T follicular helper cell (primary cell): ENCODE measurements around the gene OBSL1.

ENCODE experiments used
- DNase-seq: peaks from one replicate; pipeline ENCODE4 v3.0.0-alpha.2; 2020; ENCODE audit warnings: low read depth
- total RNA-seq, 2 experiments: gene quantifications; one replicate each; lab custom pipeline; 2026; lab: John Stamatoyannopoulos, UW

The OBSL1 gene
- total RNA-seq, result 0.24 to 0.26 reads per million in 2 experiments

DNA sequence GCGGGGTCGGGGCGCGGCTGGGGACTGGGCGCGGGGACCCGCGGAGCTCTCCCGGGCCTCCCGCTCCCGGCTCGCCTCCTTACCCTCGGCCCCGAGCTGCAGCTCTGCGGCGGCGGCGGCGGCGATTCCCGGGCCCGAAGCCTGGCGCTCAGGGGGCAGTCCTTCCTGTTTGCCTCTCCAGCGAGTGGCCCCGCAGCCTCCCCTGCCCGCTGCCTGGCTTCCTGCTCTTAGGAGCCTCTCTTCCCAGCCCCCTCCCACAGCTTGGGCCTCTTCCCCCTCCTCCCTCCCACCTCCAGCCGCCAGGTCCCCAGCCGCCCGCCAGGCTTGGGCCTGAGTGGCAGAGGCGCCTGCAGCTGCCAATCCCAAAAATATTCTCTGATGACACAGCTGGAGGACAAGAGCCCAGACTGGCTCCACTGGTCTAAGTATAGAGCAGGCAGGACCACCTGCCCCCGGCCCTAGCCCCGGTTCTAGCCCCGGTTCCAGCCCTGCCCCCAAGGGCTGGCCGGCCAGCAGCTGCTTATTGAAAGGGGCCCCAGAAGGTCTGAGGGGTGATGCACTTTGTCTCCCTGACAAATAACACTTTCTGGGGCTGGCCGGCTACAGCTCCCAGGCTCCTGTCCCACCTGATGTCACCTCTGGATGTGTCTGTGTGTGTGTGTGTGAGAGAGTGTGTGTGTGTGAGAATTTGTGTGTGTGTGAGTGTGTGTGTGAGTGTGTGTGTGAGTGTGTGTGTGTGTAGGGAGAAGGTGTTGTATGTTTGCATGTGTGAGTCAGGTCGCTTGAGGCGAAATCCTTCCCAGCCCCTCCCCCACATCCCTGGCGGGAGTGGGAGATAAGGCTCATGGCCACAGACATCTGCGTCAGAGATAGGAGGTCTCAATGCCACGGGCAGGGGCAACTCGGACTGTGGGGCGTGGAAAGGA is at the start of gene OBSL1:
TSS of gene OBSL1 (minus strand) at position 229 of the 926 bp plus-strand sequence. CDS start 307 bp downstream, outside the sequence.
- DNase-seq, result no peak

DNA sequence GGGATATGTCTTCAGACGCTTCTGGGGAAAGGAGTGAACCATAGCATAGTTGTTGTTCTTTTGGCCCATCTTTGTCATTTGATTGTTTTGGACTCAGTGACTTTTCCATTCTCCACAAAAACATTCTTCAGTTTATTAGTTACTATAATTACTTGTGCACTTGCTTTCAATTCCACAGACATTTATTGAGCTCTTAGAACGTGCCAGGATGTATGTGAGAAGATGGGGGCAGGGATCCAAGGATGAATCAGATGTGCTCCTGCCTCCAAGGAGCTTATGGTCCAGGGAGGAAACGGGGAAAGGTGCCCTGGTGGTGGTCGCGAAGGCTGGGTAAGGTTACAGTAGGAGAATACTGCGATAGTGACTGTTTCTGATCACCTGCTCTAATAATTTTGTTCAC is 49.2 kb upstream of the OBSL1 start:
- DNase-seq, result no peak

DNA sequence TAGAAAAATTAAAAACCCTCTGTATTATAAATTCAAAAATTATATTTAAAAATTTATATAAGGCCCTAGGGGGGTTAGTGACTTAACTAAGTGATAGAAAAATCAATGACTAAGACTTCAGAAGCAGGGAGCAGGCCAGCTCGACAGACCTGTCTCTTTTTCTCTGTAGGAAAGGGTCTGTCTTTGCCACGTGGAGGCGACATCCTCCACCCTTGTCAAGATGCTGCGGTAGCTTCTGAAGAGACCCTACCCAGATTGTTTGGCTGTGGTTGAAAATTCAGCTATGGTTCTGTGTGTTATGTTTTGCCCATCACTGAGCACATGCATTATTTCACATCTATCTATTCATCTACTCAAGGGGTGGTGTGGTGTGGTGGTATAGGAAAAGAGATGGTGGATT is 47.9 kb upstream of the OBSL1 start:
- no peak for DNase-seq

DNA sequence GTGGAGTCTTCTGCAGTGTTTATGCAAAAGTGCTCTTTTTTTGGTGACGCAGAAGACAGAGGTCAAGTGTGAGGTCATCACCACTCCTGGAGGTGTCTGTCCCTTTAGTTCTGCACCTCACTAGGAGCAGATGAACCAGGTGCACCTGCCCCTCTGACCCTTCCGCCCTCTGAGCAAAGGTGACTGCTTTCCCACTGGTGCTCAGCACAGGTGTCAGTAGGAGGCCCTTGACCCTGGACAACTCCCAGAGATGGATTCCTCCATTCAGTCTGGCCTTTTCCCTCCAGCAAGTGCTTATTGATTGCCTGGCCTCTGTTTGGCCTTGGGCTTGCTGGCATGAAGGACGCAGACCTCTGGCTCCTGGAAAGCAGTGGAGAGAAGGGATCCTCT is 47.4 kb upstream of the OBSL1 start:
- DNase-seq, result no peak

DNA sequence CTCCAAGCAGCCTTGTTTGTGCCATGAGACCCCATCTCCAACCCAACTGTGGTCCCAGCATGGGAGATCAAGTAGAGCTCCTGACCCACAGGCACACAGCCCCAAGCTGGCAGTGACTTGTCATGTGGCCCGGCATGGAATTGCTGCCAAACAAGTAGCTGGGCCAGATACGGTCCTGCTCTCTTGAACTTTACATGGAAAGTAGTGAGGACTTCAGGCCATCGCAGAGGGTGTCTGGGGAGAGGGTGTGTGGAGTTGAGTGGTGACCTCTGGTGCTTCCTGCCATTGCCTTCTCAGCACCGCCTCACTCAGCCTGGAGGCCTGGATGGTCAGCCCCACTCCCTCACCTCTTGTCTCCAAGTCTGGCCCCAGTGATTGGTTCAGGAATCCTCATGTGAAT is 45.2 kb upstream of the OBSL1 start:
- DNase-seq, result no peak

DNA sequence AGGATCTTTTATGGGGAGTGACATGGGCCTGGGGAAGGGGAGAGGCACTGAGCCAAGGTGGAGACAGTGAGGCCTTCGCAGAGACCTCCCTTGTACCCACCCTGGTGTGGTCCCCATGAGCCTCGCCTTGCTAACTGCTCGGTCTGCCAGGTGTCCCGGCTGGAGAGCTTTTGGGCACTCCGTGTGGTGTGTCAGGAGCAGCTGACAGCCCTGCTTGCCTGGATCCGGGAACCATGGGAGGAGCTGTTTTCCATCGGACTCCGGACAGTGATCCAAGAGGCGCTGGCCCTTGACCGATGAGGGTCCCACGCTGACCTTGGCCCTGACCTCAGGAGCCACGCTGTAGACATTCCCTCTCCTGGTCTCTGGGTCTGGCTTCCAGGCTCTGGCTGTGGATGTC is 44.6 kb upstream of the OBSL1 start:
- DNase-seq, result no peak

DNA sequence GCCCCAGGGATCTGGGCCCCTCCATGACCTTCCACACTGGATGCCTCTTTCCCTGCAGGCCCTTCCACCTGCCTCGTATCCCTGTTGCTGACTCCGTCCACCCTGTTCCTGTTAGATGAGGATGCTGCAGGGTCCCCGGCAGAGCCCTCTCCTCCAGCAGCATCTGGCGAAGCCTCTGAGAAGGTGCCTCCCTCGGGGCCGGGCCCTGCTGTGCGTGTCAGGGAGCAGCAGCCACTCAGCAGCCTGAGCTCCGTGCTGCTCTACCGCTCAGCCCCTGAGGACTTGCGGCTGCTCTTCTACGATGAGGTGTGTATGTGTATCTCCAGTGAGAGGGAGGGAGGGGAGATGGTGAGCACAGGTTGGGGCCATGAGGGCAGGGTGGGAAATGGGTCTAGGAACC is 43.7 kb upstream of the OBSL1 start:
- no peak for DNase-seq

DNA sequence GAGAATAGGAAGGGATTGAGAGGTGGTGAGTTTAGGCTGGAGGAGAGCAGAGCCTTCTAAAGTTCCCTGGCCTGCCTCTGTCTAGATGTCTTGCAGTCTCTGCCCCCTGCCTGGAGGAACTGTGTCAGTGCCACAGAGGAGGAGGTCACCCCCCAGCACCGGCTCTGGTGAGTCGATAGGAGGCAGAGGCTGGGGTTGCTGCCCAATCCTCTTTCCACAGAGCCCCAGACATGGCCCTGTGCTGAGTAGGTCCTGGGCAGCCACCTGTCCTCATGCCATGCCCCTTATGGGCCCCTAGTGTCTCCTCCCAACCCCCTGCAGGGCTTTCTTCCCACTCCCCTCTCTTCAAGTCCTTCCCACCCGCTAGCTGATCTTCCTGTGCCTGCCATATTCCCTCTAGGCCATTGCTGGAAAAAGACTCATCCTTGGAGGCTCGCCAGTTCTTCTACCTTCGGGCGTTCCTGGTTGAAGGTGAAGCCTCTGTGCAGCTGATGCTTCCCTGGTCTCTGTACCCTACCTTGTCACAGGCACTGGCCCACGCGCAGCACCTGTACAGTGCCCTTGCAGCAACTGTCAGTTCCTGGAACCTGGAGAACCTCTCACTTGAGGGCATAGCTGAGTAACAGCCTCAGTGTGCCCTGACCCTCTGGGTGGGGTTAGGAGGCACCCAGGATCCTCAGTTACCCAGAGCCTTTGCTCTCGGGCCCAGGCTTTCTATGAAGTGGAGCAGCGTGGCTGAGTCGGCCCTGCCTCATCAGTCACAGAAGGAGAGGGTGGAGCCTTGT is 42.9 kb upstream of the OBSL1 start:
- no peak for DNase-seq

DNA sequence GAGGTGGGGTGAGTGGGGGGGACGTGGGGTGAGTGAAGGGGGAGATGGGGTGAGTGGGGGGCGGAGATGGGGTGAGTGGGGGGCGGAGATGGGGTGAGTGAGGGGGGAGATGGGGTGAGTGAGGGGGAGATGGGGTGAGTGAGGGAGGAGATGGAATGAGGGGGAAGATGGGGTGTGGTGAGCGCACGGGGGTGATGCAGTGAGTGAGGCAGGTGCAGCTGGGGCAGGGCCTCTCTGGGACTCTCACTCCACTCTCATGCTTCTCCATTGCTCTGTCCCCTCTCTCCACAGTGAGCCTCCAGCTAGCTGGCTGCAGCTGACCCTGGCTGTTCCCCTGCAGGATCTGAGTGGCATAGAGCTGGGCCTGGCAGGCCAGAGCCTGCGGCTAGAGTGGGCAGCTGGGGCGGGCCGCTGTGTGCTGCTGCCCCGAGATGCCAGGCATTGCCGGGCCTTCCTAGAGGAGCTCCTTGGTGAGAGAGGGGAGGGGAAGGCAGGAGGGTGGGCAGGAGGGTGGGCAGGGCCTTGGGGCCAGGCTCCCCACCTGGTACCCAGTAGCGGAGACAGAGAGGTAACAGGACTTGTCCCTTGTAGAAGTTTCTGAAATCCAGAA is 42.2 kb upstream of the OBSL1 start:
- no peak for DNase-seq

DNA sequence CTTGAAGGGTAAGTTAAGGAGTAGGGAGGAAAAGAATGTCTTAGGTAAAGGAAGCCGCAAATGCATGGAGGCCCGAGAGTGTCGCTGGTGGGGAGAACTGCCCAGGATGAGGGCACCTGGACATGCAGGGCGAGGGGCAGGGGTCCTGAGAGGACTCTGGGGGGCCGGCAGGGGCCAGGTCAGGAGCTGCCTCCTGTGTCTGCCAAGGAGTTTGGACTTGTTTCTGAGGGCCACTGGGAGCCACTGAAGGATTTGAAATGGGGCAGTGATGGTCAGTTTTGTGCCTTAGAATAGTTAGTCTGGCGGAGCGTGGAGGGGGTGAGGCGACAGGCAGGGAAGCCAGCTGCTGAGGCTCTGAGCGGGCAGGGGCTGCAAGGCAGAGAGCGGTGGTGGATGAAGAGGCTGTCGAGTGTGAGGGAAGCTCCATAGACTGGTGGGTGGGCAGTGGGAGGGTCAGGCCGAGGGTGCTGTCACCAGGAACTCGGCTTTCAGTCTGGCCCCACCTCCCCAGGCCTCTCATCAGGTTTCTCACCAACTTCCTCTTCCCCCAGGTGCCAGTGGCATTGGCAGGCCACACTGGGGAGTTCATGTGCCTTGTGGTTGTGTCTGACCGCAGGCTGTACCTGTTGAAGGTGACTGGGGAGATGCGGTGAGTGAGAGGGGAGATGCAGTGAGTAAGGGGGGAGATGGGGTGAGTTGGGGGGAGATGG is 41.4 kb upstream of the OBSL1 start:
- no peak for DNase-seq

DNA sequence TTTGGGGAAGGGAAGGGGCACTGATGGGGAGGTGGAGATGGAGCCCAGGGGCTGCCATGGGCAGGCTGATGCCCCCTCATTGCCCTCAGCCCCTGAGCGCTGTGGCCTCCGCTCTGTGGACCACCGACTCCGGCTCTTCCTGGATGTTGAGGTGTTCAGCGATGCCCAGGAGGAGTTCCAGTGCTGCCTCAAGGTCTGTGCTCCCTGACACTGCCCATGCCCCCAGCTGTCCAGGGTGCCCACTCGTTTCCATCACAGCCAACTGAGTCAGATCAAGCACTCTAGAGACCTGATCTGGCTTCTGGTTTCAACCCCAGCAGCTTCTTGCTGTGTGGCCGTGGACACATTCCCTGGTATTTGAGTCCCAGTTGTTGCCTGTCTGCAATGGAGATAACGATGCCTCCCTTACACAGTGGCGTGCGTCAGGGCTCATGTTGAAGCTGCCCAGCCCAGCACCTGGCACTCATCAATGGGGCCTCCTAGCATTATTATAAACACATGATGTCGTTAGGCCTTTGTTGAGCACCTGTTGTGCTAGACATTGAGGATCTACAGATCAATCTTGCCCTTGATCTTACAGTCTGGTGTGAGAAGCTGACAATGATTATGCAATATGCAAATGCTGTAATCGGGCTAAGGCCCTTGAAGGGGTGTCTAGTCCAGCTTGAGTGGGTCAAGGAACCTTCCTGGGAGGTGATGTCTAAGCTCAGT is 40.7 kb upstream of the OBSL1 start:
- DNase-seq, result no peak

DNA sequence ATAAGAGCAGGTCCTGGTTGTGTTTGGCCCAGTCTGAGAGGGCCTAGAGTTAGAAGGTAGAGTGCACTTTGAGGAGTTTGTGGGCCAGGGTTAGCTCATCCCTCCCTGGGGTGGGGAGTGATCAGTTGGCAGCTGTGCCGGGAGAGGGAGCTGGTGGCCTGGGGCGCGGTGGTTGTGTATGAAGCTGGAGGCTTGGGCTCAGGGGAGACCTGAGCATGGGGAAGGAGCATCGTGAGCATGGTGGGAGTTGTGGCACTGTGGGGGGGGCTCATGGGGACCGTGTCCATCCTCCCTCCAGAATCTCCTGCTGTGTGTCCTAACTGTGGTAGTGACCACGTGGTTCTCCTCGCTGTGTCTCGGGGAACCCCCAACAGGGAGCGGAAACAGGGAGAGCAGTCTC is 40.0 kb upstream of the OBSL1 start:
- DNase-seq, result no peak

DNA sequence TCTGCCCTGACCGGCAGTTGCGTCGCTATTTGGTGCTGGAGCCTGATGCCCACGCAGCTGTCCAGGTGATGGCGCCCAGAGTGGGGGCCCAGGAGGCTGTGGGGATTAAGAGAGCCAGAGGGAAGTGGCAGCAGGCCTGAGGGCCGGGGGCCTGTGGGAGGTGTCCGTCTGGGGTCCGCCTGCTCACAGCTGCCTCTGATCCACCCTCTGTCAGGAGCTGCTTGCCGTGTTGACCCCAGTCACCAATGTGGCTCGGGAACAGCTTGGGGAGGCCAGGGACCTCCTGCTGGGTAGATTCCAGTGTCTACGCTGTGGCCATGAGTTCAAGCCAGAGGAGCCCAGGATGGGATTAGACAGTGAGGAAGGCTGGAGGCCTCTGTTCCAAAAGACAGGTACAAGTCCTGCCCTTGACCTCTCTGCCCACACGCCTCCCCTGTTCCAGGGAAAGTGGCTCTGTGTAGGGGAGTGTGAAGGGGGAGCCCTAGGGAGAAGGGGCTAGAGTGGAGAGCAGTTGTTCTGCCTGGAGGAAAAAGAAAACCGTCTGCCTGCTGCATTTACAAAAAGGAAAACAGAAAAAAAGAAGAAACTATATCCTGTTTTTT is 37.9 kb upstream of the OBSL1 start:
- no peak for DNase-seq

DNA sequence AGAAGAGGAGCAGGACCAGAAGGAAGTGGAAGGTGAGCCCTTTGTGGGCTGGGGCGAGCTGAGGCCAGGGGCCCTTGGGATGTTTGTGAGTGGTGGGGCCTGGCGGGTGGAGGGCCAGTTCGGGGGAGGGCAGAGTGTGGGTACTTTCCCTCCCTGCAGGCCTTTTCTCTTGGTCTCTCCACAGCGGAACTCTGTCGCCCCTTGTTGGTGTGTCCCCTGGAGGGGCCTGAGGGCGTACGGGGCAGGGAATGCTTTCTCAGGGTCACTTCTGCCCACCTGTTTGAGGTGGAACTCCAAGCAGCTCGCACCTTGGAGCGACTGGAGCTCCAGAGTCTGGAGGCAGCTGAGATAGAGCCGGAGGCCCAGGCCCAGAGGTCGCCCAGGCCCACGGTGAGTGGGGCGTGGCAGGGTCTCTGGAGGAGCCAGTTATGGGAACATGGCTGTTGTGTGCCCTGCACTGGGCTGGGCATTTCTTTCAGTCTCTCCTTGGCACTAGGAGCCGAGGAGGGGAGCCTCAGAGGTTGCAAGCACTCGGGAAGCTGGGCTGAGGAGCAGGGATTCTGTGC is 37.1 kb upstream of the OBSL1 start:
- no peak for DNase-seq

DNA sequence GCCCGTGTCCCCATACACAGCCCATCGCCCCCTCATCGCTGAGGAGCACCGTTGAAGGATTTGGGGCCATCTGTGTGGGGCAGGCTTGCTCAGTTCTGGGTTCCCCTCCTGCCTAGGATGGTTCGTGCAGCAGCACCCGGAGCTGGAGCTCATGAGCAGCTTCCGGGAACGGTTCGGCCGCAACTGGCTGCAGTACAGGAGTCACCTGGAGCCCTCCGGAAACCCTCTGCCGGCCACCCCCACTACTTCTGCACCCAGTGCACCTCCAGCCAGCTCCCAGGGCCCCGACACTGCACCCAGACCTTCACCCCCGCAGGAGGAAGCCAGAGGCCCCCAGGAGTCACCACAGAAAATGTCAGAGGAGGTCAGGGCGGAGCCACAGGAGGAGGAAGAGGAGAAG is 36.6 kb upstream of the OBSL1 start:
- no peak for DNase-seq

DNA sequence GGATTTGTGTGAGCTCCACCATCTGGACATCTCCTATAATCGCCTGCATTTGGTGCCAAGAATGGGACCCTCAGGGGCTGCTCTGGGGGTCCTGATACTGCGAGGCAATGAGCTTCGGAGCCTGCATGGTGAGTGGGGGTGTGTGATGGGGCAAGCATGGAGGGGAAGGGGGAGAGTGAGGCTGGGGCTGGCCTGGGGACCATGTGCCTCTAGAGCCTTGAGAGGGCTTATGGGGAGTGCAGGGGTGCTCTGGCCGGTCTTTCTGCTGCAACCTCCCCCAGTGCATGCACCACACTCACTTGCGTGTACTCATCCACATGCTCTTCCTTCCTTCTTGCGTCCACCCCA is 34.2 kb upstream of the OBSL1 start:
- DNase-seq, result no peak

DNA sequence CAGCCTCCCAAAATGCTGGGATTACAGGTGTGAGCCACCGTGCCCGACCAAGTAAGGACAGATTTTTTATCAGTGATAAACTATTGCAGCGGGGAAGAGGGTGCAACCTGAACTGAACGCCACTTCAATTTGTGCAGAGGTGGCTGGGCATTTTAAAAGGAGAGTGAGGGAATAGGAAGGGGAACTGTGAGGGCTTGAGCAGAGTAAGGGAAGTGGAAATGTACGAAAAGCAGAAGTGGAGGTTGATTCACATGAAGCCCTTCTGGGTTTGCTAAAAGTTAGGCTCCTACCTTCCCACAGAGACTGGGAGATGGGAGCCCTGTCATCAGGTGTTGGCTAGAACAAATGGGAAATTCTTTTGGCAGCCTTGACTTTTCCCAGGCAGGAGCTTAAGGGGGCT is 32.4 kb upstream of the OBSL1 start:
- DNase-seq, result no peak

DNA sequence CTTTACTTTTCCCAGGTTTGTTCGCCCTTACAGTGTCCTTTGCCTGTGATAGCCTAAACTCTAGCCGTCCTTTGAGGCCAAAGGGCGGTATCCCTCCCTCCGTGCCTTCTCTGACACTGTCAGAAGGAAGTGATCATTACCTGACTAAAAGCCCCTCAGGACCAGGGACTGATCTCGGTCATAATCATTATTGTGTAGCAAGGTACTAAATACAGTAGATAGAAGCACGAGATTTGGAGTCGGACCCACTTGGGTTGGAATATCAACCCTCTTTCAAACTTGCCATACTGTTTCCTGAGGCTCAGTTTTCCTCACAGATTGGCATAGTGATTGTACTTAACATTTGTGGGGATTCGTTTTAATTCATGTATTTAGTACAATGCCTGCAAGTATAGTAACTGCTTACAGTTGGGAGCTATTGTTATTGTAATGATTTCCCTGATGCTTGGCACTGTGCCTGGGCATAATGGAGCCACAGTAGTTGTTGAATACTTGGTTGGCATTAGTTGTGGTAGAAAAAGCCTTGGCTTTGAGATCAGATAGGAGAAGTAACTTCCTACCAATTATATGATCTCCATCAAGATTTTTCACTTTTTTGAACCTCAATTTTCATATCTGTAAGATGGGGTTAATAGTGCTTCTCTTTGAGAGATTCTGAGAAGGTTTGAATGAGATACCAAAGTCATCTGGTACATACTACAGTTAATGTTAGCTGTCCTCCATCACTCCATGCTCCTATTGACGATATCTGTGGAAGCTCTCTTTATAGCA is 27.2 kb upstream of the OBSL1 start:
- DNase-seq, result no peak

DNA sequence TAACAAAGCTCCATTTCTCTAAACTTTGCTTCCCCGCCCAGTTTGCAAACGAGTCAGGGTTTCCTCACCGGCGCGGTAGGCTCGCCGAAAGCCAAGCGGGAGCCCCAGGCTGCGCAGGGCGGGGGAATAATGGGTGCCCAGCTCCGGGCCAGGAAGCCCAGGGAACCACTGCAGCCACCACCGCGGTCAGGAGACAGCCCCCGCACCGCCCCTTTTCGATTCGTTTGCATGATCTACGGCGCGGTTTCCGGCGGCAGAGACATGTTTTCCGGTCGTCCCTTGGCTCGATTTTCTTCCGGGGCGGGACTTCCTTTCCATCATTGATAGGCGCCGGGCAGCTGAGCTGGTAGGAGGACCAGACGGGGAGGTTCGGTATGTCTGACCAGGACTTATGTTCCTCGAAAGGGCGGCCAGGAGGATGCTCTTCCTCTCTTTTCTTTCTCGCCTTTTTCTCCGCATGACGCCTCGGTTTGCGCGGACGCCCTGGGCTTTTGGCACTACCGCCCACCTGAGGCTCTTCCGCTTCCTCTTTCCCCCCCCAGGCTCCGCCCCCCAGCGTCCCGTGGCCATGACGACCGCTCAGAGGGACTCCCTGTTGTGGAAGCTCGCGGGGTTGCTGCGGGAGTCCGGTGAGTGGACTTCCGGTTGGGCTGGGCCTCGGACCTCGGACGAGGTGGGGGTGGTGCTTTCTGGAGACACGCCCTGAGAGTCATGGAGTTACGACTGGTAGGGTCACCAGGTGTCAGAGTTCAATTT is 26.4 kb upstream of the OBSL1 start, which contains the start of gene STK11IP:
TSS of gene STK11IP (plus strand) at position 306 of the 756 bp plus-strand sequence. CDS start at position 569, 263 bp downstream.
- peak; percentile 80 for DNase-seq
